ENCODE results near the gene MAX.

Gene MAX

DNA sequence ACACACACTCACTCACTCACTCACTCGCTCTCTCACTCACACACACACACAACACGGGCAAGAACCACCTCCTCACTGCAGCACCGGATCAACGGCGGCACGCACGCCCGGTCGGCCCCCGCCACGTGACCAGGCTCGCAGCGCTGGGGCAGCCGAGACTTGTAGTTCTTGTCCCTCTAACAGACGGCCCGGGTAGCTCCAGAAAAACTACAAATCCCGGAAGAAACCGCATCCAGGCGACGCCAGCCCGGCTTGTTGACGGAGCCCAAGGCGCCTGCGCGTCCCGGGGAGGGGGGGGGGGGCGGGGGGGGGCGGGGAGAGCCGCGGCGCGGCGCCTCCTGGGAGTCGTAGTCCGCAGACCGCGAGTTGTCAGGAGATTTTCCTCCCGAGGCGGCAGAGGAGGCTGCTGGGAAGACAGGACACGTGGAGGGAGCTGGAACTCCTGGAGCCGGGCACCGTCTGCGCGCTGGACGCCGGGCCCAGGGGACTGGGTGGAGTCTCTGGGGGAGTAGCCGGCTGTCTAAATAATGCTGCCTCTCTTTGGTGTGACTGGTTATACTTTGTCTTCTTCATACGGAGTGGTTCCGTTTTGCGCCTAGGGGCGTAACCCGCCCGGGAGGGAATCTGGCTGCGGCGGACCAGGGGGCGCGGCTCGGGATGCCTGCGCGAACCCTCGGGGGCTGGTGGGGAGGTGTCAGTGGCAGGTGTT, at the start of gene MAX (continued):
- peak; percentile 84 for TF ChIP-seq PRDM10 (tag by site-specific recombination; IDR thresholded peaks at IDR 0.05)
- no peak for TF ChIP-seq ZNF221 (tag by site-specific recombination; IDR thresholded peaks at IDR 0.05; ENCODE audit: borderline replicate concordance)
- TF ChIP-seq, protein P1, sequence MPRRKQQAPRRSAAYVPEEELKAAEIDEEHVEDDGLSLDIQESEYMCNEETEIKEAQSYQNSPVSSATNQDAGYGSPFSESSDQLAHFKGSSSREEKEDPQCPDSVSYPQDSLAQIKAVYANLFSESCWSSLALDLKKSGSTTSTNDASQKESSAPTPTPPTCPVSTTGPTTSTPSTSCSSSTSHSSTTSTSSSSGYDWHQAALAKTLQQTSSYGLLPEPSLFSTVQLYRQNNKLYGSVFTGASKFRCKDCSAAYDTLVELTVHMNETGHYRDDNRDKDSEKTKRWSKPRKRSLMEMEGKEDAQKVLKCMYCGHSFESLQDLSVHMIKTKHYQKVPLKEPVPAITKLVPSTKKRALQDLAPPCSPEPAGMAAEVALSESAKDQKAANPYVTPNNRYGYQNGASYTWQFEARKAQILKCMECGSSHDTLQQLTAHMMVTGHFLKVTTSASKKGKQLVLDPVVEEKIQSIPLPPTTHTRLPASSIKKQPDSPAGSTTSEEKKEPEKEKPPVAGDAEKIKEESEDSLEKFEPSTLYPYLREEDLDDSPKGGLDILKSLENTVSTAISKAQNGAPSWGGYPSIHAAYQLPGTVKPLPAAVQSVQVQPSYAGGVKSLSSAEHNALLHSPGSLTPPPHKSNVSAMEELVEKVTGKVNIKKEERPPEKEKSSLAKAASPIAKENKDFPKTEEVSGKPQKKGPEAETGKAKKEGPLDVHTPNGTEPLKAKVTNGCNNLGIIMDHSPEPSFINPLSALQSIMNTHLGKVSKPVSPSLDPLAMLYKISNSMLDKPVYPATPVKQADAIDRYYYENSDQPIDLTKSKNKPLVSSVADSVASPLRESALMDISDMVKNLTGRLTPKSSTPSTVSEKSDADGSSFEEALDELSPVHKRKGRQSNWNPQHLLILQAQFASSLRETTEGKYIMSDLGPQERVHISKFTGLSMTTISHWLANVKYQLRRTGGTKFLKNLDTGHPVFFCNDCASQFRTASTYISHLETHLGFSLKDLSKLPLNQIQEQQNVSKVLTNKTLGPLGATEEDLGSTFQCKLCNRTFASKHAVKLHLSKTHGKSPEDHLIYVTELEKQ (tag by site-specific recombination; IDR thresholded peaks at IDR 0.05; ENCODE audit: borderline replicate concordance) = no peak
- no peak for TF ChIP-seq ZNF416 (tag by site-specific recombination; IDR thresholded peaks at IDR 0.05)
- no peak for TF ChIP-seq MZF1 (tag by site-specific recombination; IDR thresholded peaks at IDR 0.05; ENCODE audit: borderline replicate concordance)
- TF ChIP-seq ZBTB48 (tag by site-specific recombination; IDR thresholded peaks at IDR 0.05) = peak; percentile 69; the same call in 1 of the 2 replicates
- TF ChIP-seq, protein P2, sequence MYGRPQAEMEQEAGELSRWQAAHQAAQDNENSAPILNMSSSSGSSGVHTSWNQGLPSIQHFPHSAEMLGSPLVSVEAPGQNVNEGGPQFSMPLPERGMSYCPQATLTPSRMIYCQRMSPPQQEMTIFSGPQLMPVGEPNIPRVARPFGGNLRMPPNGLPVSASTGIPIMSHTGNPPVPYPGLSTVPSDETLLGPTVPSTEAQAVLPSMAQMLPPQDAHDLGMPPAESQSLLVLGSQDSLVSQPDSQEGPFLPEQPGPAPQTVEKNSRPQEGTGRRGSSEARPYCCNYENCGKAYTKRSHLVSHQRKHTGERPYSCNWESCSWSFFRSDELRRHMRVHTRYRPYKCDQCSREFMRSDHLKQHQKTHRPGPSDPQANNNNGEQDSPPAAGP (tag by site-specific recombination; IDR thresholded peaks at IDR 0.05) = peak; percentile 36; the same call in 1 of the 2 replicates
- peak; percentile 70 for TF ChIP-seq SP3 (tag by site-specific recombination; IDR thresholded peaks at IDR 0.05)
- no peak for TF ChIP-seq OSR2 (tag by site-specific recombination; IDR thresholded peaks at IDR 0.05)
- TF ChIP-seq, protein P3, sequence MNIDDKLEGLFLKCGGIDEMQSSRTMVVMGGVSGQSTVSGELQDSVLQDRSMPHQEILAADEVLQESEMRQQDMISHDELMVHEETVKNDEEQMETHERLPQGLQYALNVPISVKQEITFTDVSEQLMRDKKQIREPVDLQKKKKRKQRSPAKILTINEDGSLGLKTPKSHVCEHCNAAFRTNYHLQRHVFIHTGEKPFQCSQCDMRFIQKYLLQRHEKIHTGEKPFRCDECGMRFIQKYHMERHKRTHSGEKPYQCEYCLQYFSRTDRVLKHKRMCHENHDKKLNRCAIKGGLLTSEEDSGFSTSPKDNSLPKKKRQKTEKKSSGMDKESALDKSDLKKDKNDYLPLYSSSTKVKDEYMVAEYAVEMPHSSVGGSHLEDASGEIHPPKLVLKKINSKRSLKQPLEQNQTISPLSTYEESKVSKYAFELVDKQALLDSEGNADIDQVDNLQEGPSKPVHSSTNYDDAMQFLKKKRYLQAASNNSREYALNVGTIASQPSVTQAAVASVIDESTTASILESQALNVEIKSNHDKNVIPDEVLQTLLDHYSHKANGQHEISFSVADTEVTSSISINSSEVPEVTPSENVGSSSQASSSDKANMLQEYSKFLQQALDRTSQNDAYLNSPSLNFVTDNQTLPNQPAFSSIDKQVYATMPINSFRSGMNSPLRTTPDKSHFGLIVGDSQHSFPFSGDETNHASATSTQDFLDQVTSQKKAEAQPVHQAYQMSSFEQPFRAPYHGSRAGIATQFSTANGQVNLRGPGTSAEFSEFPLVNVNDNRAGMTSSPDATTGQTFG (tag by site-specific recombination; IDR thresholded peaks at IDR 0.05; ENCODE audit: borderline replicate concordance) = no peak
- TF ChIP-seq ZNF510 (tag by site-specific recombination; IDR thresholded peaks at IDR 0.05; ENCODE audit: insufficient replicate concordance) = no peak
- no peak for TF ChIP-seq ZFP69B (tag by site-specific recombination; IDR thresholded peaks at IDR 0.05)
- peak; percentile 98 for TF ChIP-seq ZNF398 (tag by site-specific recombination; IDR thresholded peaks at IDR 0.05)
- no peak for TF ChIP-seq ZNF214 (tag by site-specific recombination; IDR thresholded peaks at IDR 0.05; ENCODE audit: borderline replicate concordance)
- TF ChIP-seq, protein P4, sequence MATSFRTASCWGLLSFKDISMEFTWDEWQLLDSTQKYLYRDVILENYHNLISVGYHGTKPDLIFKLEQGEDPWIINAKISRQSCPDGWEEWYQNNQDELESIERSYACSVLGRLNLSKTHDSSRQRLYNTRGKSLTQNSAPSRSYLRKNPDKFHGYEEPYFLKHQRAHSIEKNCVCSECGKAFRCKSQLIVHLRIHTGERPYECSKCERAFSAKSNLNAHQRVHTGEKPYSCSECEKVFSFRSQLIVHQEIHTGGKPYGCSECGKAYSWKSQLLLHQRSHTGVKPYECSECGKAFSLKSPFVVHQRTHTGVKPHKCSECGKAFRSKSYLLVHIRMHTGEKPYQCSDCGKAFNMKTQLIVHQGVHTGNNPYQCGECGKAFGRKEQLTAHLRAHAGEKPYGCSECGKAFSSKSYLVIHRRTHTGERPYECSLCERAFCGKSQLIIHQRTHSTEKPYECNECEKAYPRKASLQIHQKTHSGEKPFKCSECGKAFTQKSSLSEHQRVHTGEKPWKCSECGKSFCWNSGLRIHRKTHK (tag by site-specific recombination; IDR thresholded peaks at IDR 0.05) = no peak
- TF ChIP-seq ZNF184 (tag by site-specific recombination; IDR thresholded peaks at IDR 0.05) = no peak
- TF ChIP-seq, protein P5, sequence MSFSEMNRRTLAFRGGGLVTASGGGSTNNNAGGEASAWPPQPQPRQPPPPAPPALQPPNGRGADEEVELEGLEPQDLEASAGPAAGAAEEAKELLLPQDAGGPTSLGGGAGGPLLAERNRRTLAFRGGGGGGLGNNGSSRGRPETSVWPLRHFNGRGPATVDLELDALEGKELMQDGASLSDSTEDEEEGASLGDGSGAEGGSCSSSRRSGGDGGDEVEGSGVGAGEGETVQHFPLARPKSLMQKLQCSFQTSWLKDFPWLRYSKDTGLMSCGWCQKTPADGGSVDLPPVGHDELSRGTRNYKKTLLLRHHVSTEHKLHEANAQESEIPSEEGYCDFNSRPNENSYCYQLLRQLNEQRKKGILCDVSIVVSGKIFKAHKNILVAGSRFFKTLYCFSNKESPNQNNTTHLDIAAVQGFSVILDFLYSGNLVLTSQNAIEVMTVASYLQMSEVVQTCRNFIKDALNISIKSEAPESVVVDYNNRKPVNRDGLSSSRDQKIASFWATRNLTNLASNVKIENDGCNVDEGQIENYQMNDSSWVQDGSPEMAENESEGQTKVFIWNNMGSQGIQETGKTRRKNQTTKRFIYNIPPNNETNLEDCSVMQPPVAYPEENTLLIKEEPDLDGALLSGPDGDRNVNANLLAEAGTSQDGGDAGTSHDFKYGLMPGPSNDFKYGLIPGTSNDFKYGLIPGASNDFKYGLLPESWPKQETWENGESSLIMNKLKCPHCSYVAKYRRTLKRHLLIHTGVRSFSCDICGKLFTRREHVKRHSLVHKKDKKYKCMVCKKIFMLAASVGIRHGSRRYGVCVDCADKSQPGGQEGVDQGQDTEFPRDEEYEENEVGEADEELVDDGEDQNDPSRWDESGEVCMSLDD (tag by site-specific recombination; IDR thresholded peaks at IDR 0.05) = peak; percentile 59
- TF ChIP-seq EGR2 (tag by site-specific recombination; IDR thresholded peaks at IDR 0.05; ENCODE audit: low read depth) = peak; percentile 67
- no peak for TF ChIP-seq ZNF473 (tag by site-specific recombination; IDR thresholded peaks at IDR 0.05)
- TF ChIP-seq SP7 (tag by site-specific recombination; IDR thresholded peaks at IDR 0.05) = peak; percentile 33
- TF ChIP-seq PRDM1 (tag by site-specific recombination; IDR thresholded peaks at IDR 0.05) = peak; percentile 61; the same call in 1 of the 2 replicates
